SK-N-MC (cell line): ENCODE results near the gene FLRT1.

ENCODE experiments used
- DNase-seq: peaks from one replicate; pipeline ENCODE4 v3.0.0-alpha.2; 2011; ENCODE audit warnings: low read depth, low spot score
- H3K27ac ChIP-seq: fragments of 200-600 bp; sonication (generic); 2 replicates; pipeline ENCODE4 v1.5.1; 2016; ENCODE audit warnings: mixed run types
- H3K36me3 ChIP-seq: fragments of 200-600 bp; sonication (generic); 2 replicates; pipeline ENCODE4 v1.6.1; 2017; ENCODE audit warnings: antibody characterized with exemption, low read length, mixed read lengths; ENCODE audit not compliant: insufficient read depth
- H3K4me3 ChIP-seq: fragments of 200-600 bp; sonication (generic); 2 replicates; pipeline ENCODE4 v1.5.1; 2016
- H3K9ac ChIP-seq: fragments of 200-600 bp; sonication (generic); 2 replicates; pipeline ENCODE4 v1.8.0; 2017; ENCODE audit warnings: mixed run types, mixed read lengths; ENCODE audit not compliant: insufficient read length
- H3K9me3 ChIP-seq: fragments of 200-600 bp; sonication (generic); 2 replicates; pipeline ENCODE4 v1.6.1; 2017; ENCODE audit warnings: low read depth, mild to moderate bottlenecking, antibody characterized with exemption, low read length, moderate library complexity, mixed read lengths
- EZH2 ChIP-seq: fragments of 200-600 bp; sonication (generic); IDR thresholded peaks from one replicate; pipeline ENCODE4 v1.6.1; 2017; ENCODE audit warnings: antibody characterized with exemption
- FOXP2 ChIP-seq: optimal IDR thresholded peaks from 2 replicates; pipeline ENCODE3; 2011; ENCODE audit warnings: mild to moderate bottlenecking, moderate library complexity; ENCODE audit not compliant: insufficient read depth; ENCODE audit errors: extremely low read length, control extremely low read depth
- POLR2AphosphoS5 ChIP-seq: IDR thresholded peaks from 2 replicates; pipeline ENCODE4 v1.6.1; 2012; ENCODE audit warnings: mild to moderate bottlenecking, low read depth, low read length, borderline replicate concordance

The FLRT1 gene

DNA sequence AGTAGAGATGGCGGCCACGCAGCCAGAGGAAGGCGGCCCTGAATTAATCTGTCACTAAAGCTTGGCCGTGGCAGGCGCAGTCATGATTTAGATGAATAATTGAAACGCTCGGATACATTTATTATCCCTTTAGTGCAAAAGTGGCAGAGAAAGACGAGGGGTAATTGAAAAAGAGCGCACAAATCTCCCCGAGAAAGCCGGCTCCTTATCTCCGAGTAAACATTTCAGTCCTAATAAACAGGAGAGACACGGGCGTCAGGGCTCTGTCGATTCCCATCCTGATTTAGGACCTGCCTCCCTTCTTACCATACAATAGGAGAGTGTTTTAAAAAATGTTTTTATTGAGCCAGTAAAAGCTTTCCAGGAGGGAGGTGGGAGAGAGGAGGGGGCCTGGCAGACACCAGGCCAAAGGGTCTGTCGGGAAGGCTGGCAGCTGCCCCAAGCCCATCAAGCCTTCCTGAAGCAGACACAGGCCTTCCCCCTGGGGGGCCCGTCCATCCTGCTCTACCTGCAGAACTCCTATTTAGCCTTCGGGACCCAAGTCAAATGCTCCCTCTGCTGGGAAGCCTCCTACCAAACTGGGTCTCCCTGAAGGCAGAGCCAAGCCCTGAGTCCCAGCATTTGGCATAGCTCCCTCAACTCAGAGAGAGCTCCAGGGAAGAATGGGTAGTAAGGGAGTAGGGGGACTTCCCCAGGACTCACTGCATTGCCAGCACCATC lies 26.7 kb upstream of the FLRT1 start:
- no peak overlapping the region for H3K4me3 ChIP-seq
- no peak for DNase-seq
- no peak overlapping the region for H3K9ac ChIP-seq
- H3K27ac ChIP-seq = no peak overlapping the region
- TF ChIP-seq POLR2AphosphoS5 = no peak
- no peak for TF ChIP-seq EZH2
- no peak for TF ChIP-seq FOXP2
- no peaks in the 10 kb centered on the region for H3K9me3 ChIP-seq
- H3K36me3 ChIP-seq = no peaks in the 10 kb centered on the region

- TF ChIP-seq POLR2AphosphoS5 (no peak), FOXP2 (no peak), EZH2 (no peak)
- no peak for DNase-seq
- no peak overlapping the region for H3K27ac ChIP-seq
These were observed 26.0 kb upstream of the FLRT1 start for GRCh38 chr11:64009710-64010109.

GRCh38 chr11:64010783-64011182 lies 24.9 kb upstream of the FLRT1 start:
- H3K36me3 ChIP-seq = no peaks in the 10 kb centered on the region
- H3K9ac ChIP-seq = no peak overlapping the region
- no peaks in the 10 kb centered on the region for H3K9me3 ChIP-seq
- TF ChIP-seq POLR2AphosphoS5 = no peak
- TF ChIP-seq EZH2 = no peak
- TF ChIP-seq FOXP2 = no peak
- no peak overlapping the region for H3K4me3 ChIP-seq
- H3K27ac ChIP-seq = no peak overlapping the region
- no peak for DNase-seq

More at GRCh38 chr11:64009710-64010109, 26.0 kb upstream of the FLRT1 start:
- no peak overlapping the region for H3K4me3 ChIP-seq
- no peaks in the 10 kb centered on the region for H3K36me3 ChIP-seq
- no peaks in the 10 kb centered on the region for H3K9me3 ChIP-seq
- H3K9ac ChIP-seq = no peak overlapping the region

- H3K27ac ChIP-seq = no peak overlapping the region
- no peak for TF ChIP-seq EZH2
- TF ChIP-seq FOXP2 = no peak
- TF ChIP-seq POLR2AphosphoS5 = no peak
- no peak overlapping the region for H3K4me3 ChIP-seq
- no peaks in the 10 kb centered on the region for H3K9me3 ChIP-seq
- H3K9ac ChIP-seq = no peak overlapping the region
- DNase-seq = no peak
- H3K36me3 ChIP-seq = no peaks in the 10 kb centered on the region
These were observed 24.4 kb upstream of the FLRT1 start for GRCh38 chr11:64011371-64011770.

DNA sequence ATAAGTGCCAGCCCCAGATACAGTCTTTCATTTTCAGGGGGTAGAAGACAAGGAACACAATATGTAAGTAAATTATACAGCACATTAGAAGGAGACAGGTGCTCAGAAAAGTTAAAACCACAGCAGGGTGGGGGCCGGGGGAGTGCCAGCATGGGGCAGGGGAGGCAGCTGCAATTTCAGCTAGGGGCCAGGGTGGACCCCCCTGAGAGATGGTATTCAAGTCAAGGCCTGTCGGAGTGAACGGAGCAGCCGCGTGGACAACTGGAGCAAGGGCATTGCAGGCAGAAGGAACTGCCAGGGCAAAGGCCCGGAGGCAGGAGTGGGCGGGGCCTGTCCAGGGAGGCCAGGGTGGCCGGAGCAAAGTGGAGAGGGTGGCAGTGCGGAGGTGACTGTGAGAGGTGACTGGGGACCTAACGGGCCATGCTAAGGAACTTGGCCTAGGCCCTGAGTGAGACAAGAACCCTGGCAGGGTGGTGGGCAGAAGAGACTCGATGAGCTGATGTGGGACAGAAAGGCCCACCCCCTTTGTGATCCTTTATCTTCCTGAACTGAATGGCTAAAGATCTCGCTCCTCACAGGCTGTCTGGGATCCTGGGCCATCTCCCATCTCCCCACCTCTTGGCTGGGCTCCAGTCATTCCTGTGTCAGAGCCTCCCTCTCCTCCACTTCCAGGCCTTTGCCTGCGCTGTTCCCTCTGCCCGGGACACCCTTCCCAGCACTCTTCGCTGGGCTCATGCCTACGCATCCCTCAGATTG lies 22.4 kb upstream of the FLRT1 start:
- Histone ChIP-seq H3K9me3 (no peaks in the 10 kb centered on the region), H3K36me3 (no peaks in the 10 kb centered on the region), H3K27ac (no peak overlapping the region), H3K4me3 (no peak overlapping the region), H3K9ac (no peak overlapping the region)
- TF ChIP-seq EZH2 (no peak), POLR2AphosphoS5 (no peak), FOXP2 (no peak)
- no peak for DNase-seq

- Histone ChIP-seq H3K9me3 (no peaks in the 10 kb centered on the region), H3K9ac (no peak overlapping the region), H3K4me3 (no peak overlapping the region), H3K27ac (no peak overlapping the region), H3K36me3 (no peaks in the 10 kb centered on the region)
- no peak for DNase-seq
- TF ChIP-seq POLR2AphosphoS5 (no peak), EZH2 (no peak), FOXP2 (no peak)
These were observed 21.4 kb upstream of the FLRT1 start for GRCh38 chr11:64014356-64014755.

GRCh38 chr11:64015510-64015909 lies 20.2 kb upstream of the FLRT1 start:
- H3K4me3 ChIP-seq = no peak overlapping the region
- no peak overlapping the region for H3K27ac ChIP-seq
- no peaks in the 10 kb centered on the region for H3K36me3 ChIP-seq
- TF ChIP-seq POLR2AphosphoS5 (no peak), FOXP2 (no peak), EZH2 (no peak)
- no peaks in the 10 kb centered on the region for H3K9me3 ChIP-seq
- no peak for DNase-seq
- H3K9ac ChIP-seq = no peak overlapping the region

GRCh38 chr11:64015935-64016845 lies 19.5 kb upstream of the FLRT1 start:
- Histone ChIP-seq H3K9me3 (no peaks in the 10 kb centered on the region), H3K9ac (no peak overlapping the region), H3K36me3 (no peaks in the 10 kb centered on the region), H3K4me3 (no peak overlapping the region), H3K27ac (no peak overlapping the region)
- no peak for DNase-seq
- no peak for TF ChIP-seq FOXP2
- TF ChIP-seq EZH2 = no peak
- TF ChIP-seq POLR2AphosphoS5 = no peak
